HCT116 (cell line): ENCODE data around the gene RMI1. TPM values are rescaled to one million over a fixed set of nuclear protein-coding genes. Genes with fewer than 3 reads are reported as not detected.

Experiments used
- ATAC-seq: fragments of 200-7000 bp; cut with Tn5 transposase; 2 replicates; pipeline ENCODE4 v1.9.1; 2020; ENCODE audit warnings: mild to moderate bottlenecking, moderate library complexity
- BruUV-seq: library from RNA; stranded (reverse); fragments of 400-500 nt; replicated peaks from 2 replicates; lab custom pipeline; 2021; lab: Mats Ljungman, UMichigan
- CTCF ChIA-PET: fragments of 300-600 bp; sonication (Branson Sonifier 250); formaldehyde crosslinking; loops from one replicate; lab custom pipeline; 2021; ENCODE audit warnings: antibody characterized with exemption; lab: Charles Lee
- POLR2A ChIA-PET: fragments of 300-600, 350-600 bp; sonication (Branson Sonifier 250); formaldehyde crosslinking; loops from one replicate; lab custom pipeline; 2021; ENCODE audit warnings: antibody characterized with exemption; lab: Charles Lee
- RAD21 ChIA-PET, 2 experiments: fragments of 300-600 bp; sonication (Branson Sonifier 250); formaldehyde crosslinking; loops; one replicate each; lab custom pipeline; 2023; ENCODE audit warnings: low total read pairs in 2 of 2; ENCODE audit not compliant: uncharacterized antibody in 2 of 2, unreplicated experiment in 2 of 2, low non-redundant PET in 1 of 2; lab: Charles Lee
- DNase-seq: peaks from one replicate; pipeline ENCODE4 v3.0.0-alpha.2; 2010; ENCODE audit warnings: low read depth, low spot score
- H2AFZ ChIP-seq: fragments of 200-600 bp; shearing (Covaris generic), sonication (generic); 2 replicates; pipeline ENCODE4 v1.6.1; 2017; ENCODE audit warnings: low read depth, mixed run types, mixed read lengths, antibody characterized with exemption, low read length; ENCODE audit not compliant: poor library complexity, severe bottlenecking
- H3K27ac ChIP-seq: 2 replicates; pipeline ENCODE4 v1.5.1; 2012; ENCODE audit warnings: low read depth, low read length
- H3K27me3 ChIP-seq: fragments of 200-600 bp; sonication (generic); 2 replicates; pipeline ENCODE4 v1.6.1; 2016; ENCODE audit warnings: mixed run types, low read length, mixed read lengths; ENCODE audit not compliant: insufficient read depth
- H3K36me3 ChIP-seq, 2 experiments: fragments of 200-500 bp in 1 of 2; fragments of 200-600 bp in 1 of 2; sonication (Bioruptor generic) in 1 of 2; sonication (generic) in 1 of 2; 2 replicates each; pipeline versions ENCODE4 v1.5.1 to v1.6.1; 2014 to 2016; ENCODE audit warnings: low read length in 2 of 2, inconsistent platforms in 1 of 2, mixed read lengths in 1 of 2, mixed run types in 1 of 2; ENCODE audit not compliant: insufficient read depth in 2 of 2, control insufficient read depth in 1 of 2
- H3K4me1 ChIP-seq, 2 experiments: fragments of 200-600 bp in 1 of 2; sonication (generic) in 1 of 2; 2 replicates each; pipeline versions ENCODE4 v1.5.1 to v1.6.1; 2012 to 2017; ENCODE audit warnings: low read length in 2 of 2, inconsistent platforms in 1 of 2, mild to moderate bottlenecking in 1 of 2, mixed read lengths in 1 of 2, mixed run types in 1 of 2, moderate library complexity in 1 of 2; ENCODE audit not compliant: insufficient read depth in 2 of 2, control insufficient read depth in 1 of 2
- H3K4me2 ChIP-seq: fragments of 200-600 bp; sonication (generic); 2 replicates; pipeline ENCODE4 v1.6.1; 2017; ENCODE audit warnings: mixed run types, low read length, mixed read lengths
- H3K4me3 ChIP-seq, 2 experiments: fragments of 200-600 bp in 1 of 2; sonication (generic) in 1 of 2; replicated peaks in 1 of 2; 2 replicates each; pipeline ENCODE4 v1.5.1; 2011 to 2016; ENCODE audit warnings: low read length in 2 of 2, control low read depth in 1 of 2, low read depth in 1 of 2, mild to moderate bottlenecking in 1 of 2, mixed read lengths in 1 of 2, mixed run types in 1 of 2
- H3K79me2 ChIP-seq: fragments of 200-600 bp; sonication (generic); 2 replicates; pipeline ENCODE4 v1.6.1; 2017; ENCODE audit warnings: mild to moderate bottlenecking, mixed run types, low read length, moderate library complexity, mixed read lengths; ENCODE audit not compliant: insufficient read depth
- H3K9ac ChIP-seq: fragments of 200-600 bp; sonication (generic); 2 replicates; pipeline ENCODE4 v1.6.1; 2016; ENCODE audit warnings: low read length, mixed read lengths
- H3K9me2 ChIP-seq: fragments of 200-600 bp; sonication (generic), shearing (Covaris generic); 2 replicates; pipeline ENCODE4 v1.6.1; 2017; ENCODE audit warnings: mixed run types, mild to moderate bottlenecking, moderate library complexity; ENCODE audit not compliant: insufficient read depth
- H3K9me3 ChIP-seq, 2 experiments: fragments of 200-500 bp in 1 of 2; fragments of 200-600 bp in 1 of 2; sonication (Bioruptor generic) in 1 of 2; sonication (generic) in 1 of 2; 2 replicates each; pipeline ENCODE4 v1.6.1; 2014 to 2017; ENCODE audit warnings: low read length in 2 of 2, mixed read lengths in 2 of 2, inconsistent platforms in 1 of 2, low read depth in 1 of 2, mild to moderate bottlenecking in 1 of 2, mixed run types in 1 of 2, moderate library complexity in 1 of 2; ENCODE audit not compliant: control insufficient read depth in 1 of 2, insufficient read depth in 1 of 2
- H4K20me1 ChIP-seq: fragments of 200-600 bp; sonication (generic), shearing (Covaris generic); 2 replicates; pipeline ENCODE4 v1.6.1; 2017; ENCODE audit warnings: mixed run types, mild to moderate bottlenecking, moderate library complexity; ENCODE audit not compliant: insufficient read depth
- CEBPB ChIP-seq: IDR thresholded peaks from 2 replicates; pipeline ENCODE4 v1.6.1; 2012; ENCODE audit warnings: low read depth
- EGR1 ChIP-seq: IDR thresholded peaks from 2 replicates; pipeline ENCODE4 v1.6.1; 2012; ENCODE audit warnings: low read depth
- EZH2 ChIP-seq: fragments of 200-600 bp; sonication (generic); IDR thresholded peaks from 2 replicates; pipeline ENCODE4 v1.6.1; 2017; ENCODE audit warnings: antibody characterized with exemption, mixed run types
- EZH2phosphoT487 ChIP-seq: fragments of 200-600 bp; IDR thresholded peaks from 2 replicates; pipeline ENCODE4 v1.6.1; 2018; ENCODE audit warnings: antibody characterized with exemption, borderline replicate concordance
- POLR2A ChIP-seq: IDR thresholded peaks from 2 replicates; pipeline ENCODE4 v1.7.0; 2011; ENCODE audit warnings: borderline replicate concordance; ENCODE audit not compliant: insufficient read depth, insufficient read length; ENCODE audit errors: extremely low read depth
- POLR2AphosphoS5 ChIP-seq: IDR thresholded peaks from 2 replicates; pipeline ENCODE4 v1.6.1; 2011; ENCODE audit warnings: mild to moderate bottlenecking, low read depth, low read length, moderate library complexity
- REST ChIP-seq: IDR thresholded peaks from 2 replicates; pipeline ENCODE4 v1.6.1; 2012; ENCODE audit warnings: low read depth
- SRF ChIP-seq: IDR thresholded peaks from 2 replicates; pipeline ENCODE4 v1.6.1; 2012; ENCODE audit warnings: low read depth
- ZFX ChIP-seq: fragments of 450-650 bp; IDR thresholded peaks from 2 replicates; pipeline ENCODE4 v1.6.1; 2017
- intact Hi-C: fragments of 100-400 bp; cut with micrococcal nuclease; formaldehyde crosslinking; loops from 2 replicates; pipeline ENCODE4 v1.10.0; 2022
- total RNA-seq: library from RNA; stranded (reverse); gene quantifications from one replicate; pipeline ENCODE4 v1.2.1, GENCODE V29; 2021; ENCODE audit not compliant: unreplicated experiment
- TF ChIP-seq, protein P1 (sequence below): IDR thresholded peaks from 2 replicates; pipeline ENCODE4 v1.6.1; 2012
- TF ChIP-seq, protein P2 (sequence below): IDR thresholded peaks from 2 replicates; pipeline ENCODE4 v1.6.1; 2012

RMI1 gene
- total RNA-seq, 1 experiment from 2014 or later, result 26.8 TPM

- Histone ChIP-seq H3K9ac (no peak overlapping the region), H3K4me3 (no peak overlapping the region), H3K27me3 (no peaks in the 10 kb centered on the region), H3K4me2 (no peak overlapping the region), H3K9me3 (no peaks in the 10 kb centered on the region), H3K27ac (no peak overlapping the region), H3K36me3 (no peaks in the 10 kb centered on the region), H4K20me1 (no peaks in the 10 kb centered on the region), H3K9me2 (no peaks in the 10 kb centered on the region), H3K79me2 (no peaks in the 10 kb centered on the region), H3K4me1 (peaks cover 7 to 13% of the 10 kb centered on the region in 2 experiments; a peak in 3 of 4 replicates), H2AFZ (no peak overlapping the region)
- DNase-seq, result no peak
- TF ChIP-seq CEBPB (0 out of 2 replicates have a peak, but pooled peaks have one; percentile 27), EGR1 (no peak), ZFX (no peak), EZH2phosphoT487 (no peak)
- RAD21 ChIA-PET, result no interaction called here
- intact Hi-C loops, result loop anchor here (10.0 kb wide), 2 partner anchors 461 to 1211 kb away; no protein-coding TSS in a partner anchor
- no peak for ATAC-seq
- POLR2A ChIA-PET, result no interaction called here
- CTCF ChIA-PET, result no interaction called here
- BruUV-seq, result no TSS peak
These were observed 46.8 kb upstream of the RMI1 start for GRCh38 chr9:83933790-83934189.

DNA sequence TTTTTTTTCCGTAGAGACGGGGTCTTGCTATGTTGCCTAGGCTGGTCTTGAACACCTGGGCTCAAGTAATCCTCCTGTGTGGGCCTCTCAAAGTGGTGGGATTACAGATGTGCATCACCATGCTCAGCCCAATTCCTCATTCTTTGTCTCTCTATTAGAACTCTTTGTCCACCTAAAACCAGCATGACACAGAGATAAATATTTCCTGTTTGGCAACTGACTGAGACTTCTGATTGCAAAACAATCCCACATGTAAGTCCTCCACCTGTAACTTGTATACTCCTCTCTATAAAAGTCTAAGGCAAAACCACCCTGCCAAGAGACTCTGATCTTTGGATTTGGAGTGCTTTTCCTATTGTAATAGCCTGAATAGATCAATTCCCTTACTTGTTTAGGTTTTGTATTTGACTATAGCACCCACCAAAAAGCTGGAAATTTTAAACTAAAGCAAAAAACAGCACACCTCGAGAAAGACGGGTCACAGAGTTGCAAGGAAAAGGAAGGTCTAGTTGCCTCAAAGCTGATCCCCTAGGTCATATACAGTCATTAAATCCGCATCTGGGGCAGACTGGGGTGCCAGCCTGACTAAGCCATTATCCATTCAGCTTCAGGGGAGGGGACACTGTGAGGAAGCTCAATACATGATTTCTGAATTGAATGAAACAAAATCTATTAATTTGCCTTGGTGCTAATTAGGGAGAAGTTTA is 45.9 kb upstream of the RMI1 start:
- Histone ChIP-seq H3K9me2 (no peaks in the 10 kb centered on the region), H3K27me3 (no peaks in the 10 kb centered on the region), H3K9ac (no peak overlapping the region), H3K27ac (no peak overlapping the region), H3K79me2 (no peaks in the 10 kb centered on the region), H3K4me3 (no peak overlapping the region), H3K9me3 (no peaks in the 10 kb centered on the region), H3K4me1 (peaks cover 7 to 13% of the 10 kb centered on the region in 2 experiments; a peak in 3 of 4 replicates), H3K36me3 (no peaks in the 10 kb centered on the region), H4K20me1 (no peaks in the 10 kb centered on the region), H2AFZ (peak overlapping the region; percentile 71), H3K4me2 (0 out of 2 replicates have a peak overlapping the region, but pooled peaks have one; percentile 5)
- ChIA-PET RAD21 (no interaction called here), CTCF (interaction anchor here (1.0 to 1.3 kb wide), 3 partner anchors 14 to 462 kb away, joined by 3 to 6 read pairs (median 6); partner anchors contain the start of gene KIF27), POLR2A (interaction anchor here (0.7 to 1.2 kb wide), 3 partner anchors 45 to 343 kb away, joined by 3 read pairs; partner anchors contain the start of gene HNRNPK)
- DNase-seq (no peak), ATAC-seq (no peak)
- no TSS peak for BruUV-seq
- TF ChIP-seq EZH2 (no peak), SRF (no peak), POLR2A (no peak), POLR2AphosphoS5 (no peak), CEBPB (peak; percentile 76), REST (no peak)
- TF ChIP-seq, protein P1, sequence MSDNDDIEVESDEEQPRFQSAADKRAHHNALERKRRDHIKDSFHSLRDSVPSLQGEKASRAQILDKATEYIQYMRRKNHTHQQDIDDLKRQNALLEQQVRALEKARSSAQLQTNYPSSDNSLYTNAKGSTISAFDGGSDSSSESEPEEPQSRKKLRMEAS, result peak; percentile 21; the same call in 1 of the 2 replicates
- TF ChIP-seq, protein P2, sequence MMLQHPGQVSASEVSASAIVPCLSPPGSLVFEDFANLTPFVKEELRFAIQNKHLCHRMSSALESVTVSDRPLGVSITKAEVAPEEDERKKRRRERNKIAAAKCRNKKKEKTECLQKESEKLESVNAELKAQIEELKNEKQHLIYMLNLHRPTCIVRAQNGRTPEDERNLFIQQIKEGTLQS, result no peak
- intact Hi-C loops, result loop anchor here (10.0 kb wide), 2 partner anchors 460 to 1210 kb away; no protein-coding TSS in a partner anchor
